NCI-H2107 treated with DMSO at 0.1 percent for 48 hours (cell line): Measurements from ENCODE around the gene NFAT5.
"Not testable (repeated sequence)": the region's sequence is repeated elsewhere in the genome, so short reads cannot be mapped to it uniquely, and the experiment has no call there.

Experiments used
- DNase-seq: peaks from one replicate; lab custom pipeline; 2025; ENCODE audit not compliant: unreplicated experiment; lab: John Stamatoyannopoulos, UW

Gene NFAT5

GRCh38 chr16:69546663-69547062, 19.1 kb upstream of the NFAT5 start:
- not testable (repeated sequence) for DNase-seq

GRCh38 chr16:69553332-69553731, 12.4 kb upstream of the NFAT5 start:
- no peak for DNase-seq

GRCh38 chr16:69554495-69554894, 11.3 kb upstream of the NFAT5 start:
- DNase-seq, result no peak

- DNase-seq, result no peak
These were observed 10.3 kb upstream of the NFAT5 start for GRCh38 chr16:69555437-69555836.

GRCh38 chr16:69555867-69556266, 9.9 kb upstream of the NFAT5 start:
- no peak for DNase-seq

GRCh38 chr16:69559164-69559563, 6.6 kb upstream of the NFAT5 start:
- DNase-seq, result no peak

GRCh38 chr16:69561367-69561766, 4.4 kb upstream of the NFAT5 start:
- DNase-seq, result not testable (repeated sequence)

- DNase-seq, result no peak
These were observed 3.9 kb upstream of the NFAT5 start for GRCh38 chr16:69561901-69562300.

- DNase-seq, result no peak
These were observed 3.0 kb upstream of the NFAT5 start for GRCh38 chr16:69562813-69563212.

- DNase-seq, result no peak
These were observed 1.9 kb upstream of the NFAT5 start for GRCh38 chr16:69563605-69564580.

- DNase-seq, result no peak
These were observed 708 bp upstream of the NFAT5 start for GRCh38 chr16:69564845-69565670.

GRCh38 chr16:69566240-69566980, 644 bp downstream of the NFAT5 start:
- DNase-seq, result no peak

- DNase-seq, result no peak
These were observed 1.4 kb downstream of the NFAT5 start for GRCh38 chr16:69566981-69567680.

- DNase-seq, result no peak
These were observed 2.9 kb downstream of the NFAT5 start for GRCh38 chr16:69568676-69569075.

GRCh38 chr16:69578771-69579170, 13.0 kb downstream of the NFAT5 start:
- not testable (repeated sequence) for DNase-seq

GRCh38 chr16:69579783-69580481, 14.2 kb downstream of the NFAT5 start:
- DNase-seq, result no peak

- DNase-seq, result no peak
These were observed 15.5 kb downstream of the NFAT5 start for GRCh38 chr16:69581297-69581696.

GRCh38 chr16:69584493-69584892, 18.7 kb downstream of the NFAT5 start:
- not testable (repeated sequence) for DNase-seq

GRCh38 chr16:69589434-69590269, 23.9 kb downstream of the NFAT5 start:
- DNase-seq, result no peak
